ENCODE results near the gene SVOP.

The SVOP gene

GRCh38 chr12:108964371-108965352, 56.2 kb downstream of the SVOP start:
- ATAC-seq (replicated peaks; ENCODE audit: extremely low read depth, poor library complexity, severe bottlenecking) = no peak

GRCh38 chr12:108962256-108962655, 58.6 kb downstream of the SVOP start:
- Mint-ChIP-seq H3K4me1 (no peaks in the 10 kb centered on the region), H3K36me3 (ENCODE audit: insufficient read depth) (no peaks in the 10 kb centered on the region), H3K4me3 (no peak overlapping the region), H3K27me3 (no peaks in the 10 kb centered on the region), H3K9me3 (no peaks in the 10 kb centered on the region), H3K27ac (ENCODE audit: low read depth) (no peak overlapping the region)
- no peak for ATAC-seq (replicated peaks; ENCODE audit: extremely low read depth, poor library complexity, severe bottlenecking)
- no peak for DNase-seq (ENCODE audit: low spot score in 2 of 2)

More at GRCh38 chr12:108964371-108965352, 56.2 kb downstream of the SVOP start:
- Mint-ChIP-seq H3K9me3 (no peaks in the 10 kb centered on the region), H3K4me3 (no peak overlapping the region), H3K27me3 (peaks cover 17% of the 10 kb centered on the region), H3K36me3 (ENCODE audit: insufficient read depth) (no peaks in the 10 kb centered on the region), H3K4me1 (no peaks in the 10 kb centered on the region), H3K27ac (ENCODE audit: low read depth) (no peak overlapping the region)
- DNase-seq (ENCODE audit: low spot score in 2 of 2) = no peak

- ATAC-seq (replicated peaks; ENCODE audit: extremely low read depth, poor library complexity, severe bottlenecking) = no peak
- no peak for DNase-seq (ENCODE audit: low spot score in 2 of 2)
- H3K4me1 Mint-ChIP-seq = no peaks in the 10 kb centered on the region
- H3K27ac Mint-ChIP-seq (ENCODE audit: low read depth) = no peak overlapping the region
- no peak overlapping the region for H3K4me3 Mint-ChIP-seq
- H3K36me3 Mint-ChIP-seq (ENCODE audit: insufficient read depth) = no peaks in the 10 kb centered on the region
- no peaks in the 10 kb centered on the region for H3K9me3 Mint-ChIP-seq
- peaks cover 18% of the 10 kb centered on the region for H3K27me3 Mint-ChIP-seq
Measured at GRCh38 chr12:108959748-108960655, 60.9 kb downstream of the SVOP start.

GRCh38 chr12:108955225-108955835, 65.5 kb downstream of the SVOP start:
- H3K27me3 Mint-ChIP-seq = peaks cover 23% of the 10 kb centered on the region
- no peak overlapping the region for H3K4me3 Mint-ChIP-seq
- no peak for ATAC-seq (replicated peaks; ENCODE audit: extremely low read depth, poor library complexity, severe bottlenecking)
- DNase-seq (ENCODE audit: low spot score in 2 of 2) = no peak
- no peaks in the 10 kb centered on the region for H3K4me1 Mint-ChIP-seq
- H3K36me3 Mint-ChIP-seq (ENCODE audit: insufficient read depth) = no peaks in the 10 kb centered on the region
- no peaks in the 10 kb centered on the region for H3K9me3 Mint-ChIP-seq
- no peak overlapping the region for H3K27ac Mint-ChIP-seq (ENCODE audit: low read depth)

GRCh38 chr12:108950991-108951739, 69.7 kb downstream of the SVOP start:
- Mint-ChIP-seq H3K27ac (ENCODE audit: low read depth) (no peak overlapping the region), H3K4me1 (no peaks in the 10 kb centered on the region), H3K27me3 (peaks cover 16% of the 10 kb centered on the region), H3K36me3 (ENCODE audit: insufficient read depth) (no peaks in the 10 kb centered on the region), H3K9me3 (no peaks in the 10 kb centered on the region), H3K4me3 (no peak overlapping the region)
- peak; percentile 89 for ATAC-seq (replicated peaks; ENCODE audit: extremely low read depth, poor library complexity, severe bottlenecking)
- peak; percentile 57 to 59 for DNase-seq (ENCODE audit: low spot score in 2 of 2)

GRCh38 chr12:108949976-108950375, 70.9 kb downstream of the SVOP start:
- Mint-ChIP-seq H3K4me1 (no peaks in the 10 kb centered on the region), H3K4me3 (no peak overlapping the region), H3K9me3 (no peaks in the 10 kb centered on the region), H3K27me3 (peaks cover 14% of the 10 kb centered on the region), H3K36me3 (ENCODE audit: insufficient read depth) (no peaks in the 10 kb centered on the region), H3K27ac (ENCODE audit: low read depth) (no peak overlapping the region)
- DNase-seq (ENCODE audit: low spot score in 2 of 2) = no peak
- no peak for ATAC-seq (replicated peaks; ENCODE audit: extremely low read depth, poor library complexity, severe bottlenecking)

- no peaks in the 10 kb centered on the region for H3K36me3 Mint-ChIP-seq (ENCODE audit: insufficient read depth)
- no peaks in the 10 kb centered on the region for H3K9me3 Mint-ChIP-seq
- no peak overlapping the region for H3K27ac Mint-ChIP-seq (ENCODE audit: low read depth)
- no peaks in the 10 kb centered on the region for H3K4me1 Mint-ChIP-seq
- H3K27me3 Mint-ChIP-seq = peaks cover 15% of the 10 kb centered on the region
- DNase-seq (ENCODE audit: low spot score in 2 of 2) (no peak), ATAC-seq (replicated peaks; ENCODE audit: extremely low read depth, poor library complexity, severe bottlenecking) (no peak)
- no peak overlapping the region for H3K4me3 Mint-ChIP-seq
Measured at GRCh38 chr12:108948367-108948766, 72.5 kb downstream of the SVOP start.

- H3K9me3 Mint-ChIP-seq = no peaks in the 10 kb centered on the region
- DNase-seq (ENCODE audit: low spot score in 2 of 2) = no peak
- no peaks in the 10 kb centered on the region for H3K36me3 Mint-ChIP-seq (ENCODE audit: insufficient read depth)
- no peak overlapping the region for H3K4me3 Mint-ChIP-seq
- H3K4me1 Mint-ChIP-seq = no peaks in the 10 kb centered on the region
- peaks cover 15% of the 10 kb centered on the region for H3K27me3 Mint-ChIP-seq
- no peak overlapping the region for H3K27ac Mint-ChIP-seq (ENCODE audit: low read depth)
- ATAC-seq (replicated peaks; ENCODE audit: extremely low read depth, poor library complexity, severe bottlenecking) = no peak
Measured at GRCh38 chr12:108947097-108947496, 73.8 kb downstream of the SVOP start.

- Mint-ChIP-seq H3K36me3 (ENCODE audit: insufficient read depth) (no peaks in the 10 kb centered on the region), H3K4me1 (no peaks in the 10 kb centered on the region), H3K9me3 (no peaks in the 10 kb centered on the region), H3K4me3 (no peak overlapping the region), H3K27me3 (peaks cover 27% of the 10 kb centered on the region), H3K27ac (ENCODE audit: low read depth) (no peak overlapping the region)
- ATAC-seq (replicated peaks; ENCODE audit: extremely low read depth, poor library complexity, severe bottlenecking) (no peak), DNase-seq (ENCODE audit: low spot score in 2 of 2) (no peak)
Measured at GRCh38 chr12:108940138-108940537, 80.7 kb downstream of the SVOP start.

GRCh38 chr12:108939594-108939993, 81.3 kb downstream of the SVOP start:
- Mint-ChIP-seq H3K4me1 (no peaks in the 10 kb centered on the region), H3K36me3 (ENCODE audit: insufficient read depth) (no peaks in the 10 kb centered on the region), H3K27me3 (peaks cover 31% of the 10 kb centered on the region), H3K27ac (ENCODE audit: low read depth) (no peak overlapping the region), H3K4me3 (no peak overlapping the region), H3K9me3 (no peaks in the 10 kb centered on the region)
- DNase-seq (ENCODE audit: low spot score in 2 of 2) (no peak), ATAC-seq (replicated peaks; ENCODE audit: extremely low read depth, poor library complexity, severe bottlenecking) (peak; percentile 46)

GRCh38 chr12:108938247-108938924, 82.5 kb downstream of the SVOP start:
- H3K9me3 Mint-ChIP-seq = no peaks in the 10 kb centered on the region
- H3K27me3 Mint-ChIP-seq = peaks cover 32% of the 10 kb centered on the region
- ATAC-seq (replicated peaks; ENCODE audit: extremely low read depth, poor library complexity, severe bottlenecking) = no peak
- no peak for DNase-seq (ENCODE audit: low spot score in 2 of 2)
- no peaks in the 10 kb centered on the region for H3K36me3 Mint-ChIP-seq (ENCODE audit: insufficient read depth)
- no peak overlapping the region for H3K4me3 Mint-ChIP-seq
- H3K4me1 Mint-ChIP-seq = no peaks in the 10 kb centered on the region
- no peak overlapping the region for H3K27ac Mint-ChIP-seq (ENCODE audit: low read depth)
